ENCODE data around the gene SPINK7.
"Not testable (repeated sequence)": the region's sequence is repeated elsewhere in the genome, so short reads cannot be mapped to it uniquely, and the experiment has no call there.

Gene SPINK7

DNA sequence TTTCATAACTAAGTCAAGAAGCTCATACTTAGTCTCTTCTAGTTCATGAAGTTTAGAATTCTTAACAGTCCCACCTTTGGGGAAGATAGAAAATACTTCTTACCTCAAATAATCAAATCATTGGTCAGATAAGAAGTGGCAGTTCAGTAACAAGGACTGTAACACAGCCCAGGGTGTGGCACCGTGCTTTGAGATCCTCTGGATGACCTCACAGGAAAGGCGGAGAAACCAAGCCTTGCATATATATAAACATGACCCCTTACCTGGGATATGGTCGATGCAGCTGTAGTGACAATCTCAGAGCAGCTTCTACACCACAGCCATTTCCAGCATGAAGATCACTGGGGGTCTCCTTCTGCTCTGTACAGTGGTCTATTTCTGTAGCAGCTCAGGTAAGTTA lies at the start of gene SPINK7:
TSS of gene SPINK7 (plus strand) at position 271 of the 400 bp plus-strand sequence. CDS start at position 332, 61 bp downstream.
- DNase-seq: no peak

DNA sequence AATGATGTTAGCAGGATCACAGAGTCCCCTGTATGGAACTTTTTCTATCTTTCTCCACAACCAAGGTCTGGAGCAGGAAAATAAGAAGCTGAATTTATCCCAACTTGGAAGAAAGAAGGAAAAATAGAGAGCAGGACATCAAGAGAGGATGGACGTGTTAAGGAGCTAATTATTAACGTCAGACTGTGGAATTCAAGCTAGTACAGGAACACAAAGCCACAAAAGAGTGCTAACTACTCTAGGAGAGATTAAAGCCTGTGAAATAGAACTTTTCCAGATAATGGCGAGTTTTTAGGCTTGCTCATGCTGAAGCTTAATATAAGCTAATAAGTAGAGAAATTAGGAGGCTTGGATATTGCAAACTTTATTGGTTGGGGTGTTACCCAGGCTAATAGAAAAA lies 44.3 kb upstream of the SPINK7 start:
- no peak for DNase-seq

DNA sequence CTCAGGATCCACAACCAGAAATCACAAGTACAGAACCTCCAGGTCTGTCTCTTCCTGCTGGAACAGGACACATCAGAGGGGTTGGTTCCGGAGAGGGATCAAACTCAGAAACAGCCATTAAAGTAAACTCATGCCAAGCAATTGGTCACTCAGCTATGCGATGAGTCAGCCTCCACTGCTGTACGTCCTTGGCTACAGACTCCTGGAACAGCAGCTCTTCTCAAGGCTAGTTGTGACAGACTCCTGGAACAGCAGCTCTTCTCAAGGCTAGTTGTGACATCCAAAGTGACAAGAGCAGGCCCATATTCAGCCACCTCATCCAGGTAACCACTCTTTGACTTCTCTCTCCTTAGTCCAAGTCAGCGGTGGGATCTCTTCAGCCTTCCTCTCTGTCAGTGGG lies 43.7 kb upstream of the SPINK7 start, which contains the start of gene SPINK13:
TSS of gene SPINK13 (plus strand) at position 229 of the 400 bp plus-strand sequence. CDS start 1,279 bp downstream, outside the sequence.
- DNase-seq: no peak

DNA sequence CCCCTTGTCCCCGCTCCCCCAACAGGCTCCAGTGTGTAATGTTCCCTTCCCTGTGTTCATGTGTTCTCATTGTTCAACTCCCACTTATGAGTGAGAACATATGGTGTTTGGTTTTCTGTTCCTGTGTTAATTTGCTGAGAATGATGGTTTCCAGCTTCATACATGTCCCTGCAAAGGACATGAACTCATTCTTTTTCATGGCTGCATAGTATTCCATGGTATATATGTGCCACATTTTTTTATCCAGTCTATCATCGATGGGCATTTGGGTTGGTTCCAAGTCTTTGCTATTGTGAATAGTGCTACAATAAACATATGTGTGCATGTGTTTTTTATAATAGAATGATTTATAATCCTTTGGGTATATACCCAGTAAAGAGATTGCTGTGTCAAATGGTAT lies 37.1 kb upstream of the SPINK7 start:
- DNase-seq: not testable (repeated sequence)

DNA sequence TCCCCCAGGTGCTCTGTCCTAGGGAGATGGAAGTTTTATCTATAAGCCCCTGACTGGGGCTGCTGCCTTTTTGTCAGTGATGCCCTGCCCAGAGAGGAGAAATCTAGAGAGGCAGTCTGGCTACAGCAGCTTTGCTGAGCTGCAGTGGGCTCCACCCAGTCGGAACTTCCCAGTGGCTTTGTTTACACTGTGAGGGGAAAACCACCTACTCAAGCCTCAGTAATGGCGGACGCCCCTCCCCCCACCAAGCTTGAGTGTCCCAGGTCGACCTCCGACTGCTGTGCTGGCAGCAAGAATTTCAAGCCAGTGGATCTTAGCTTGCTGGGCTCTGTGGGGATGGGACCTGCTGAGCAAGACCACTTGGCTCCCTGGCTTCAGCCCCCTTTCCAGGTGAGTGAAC lies 31.3 kb upstream of the SPINK7 start:
- not testable (repeated sequence) for DNase-seq

DNA sequence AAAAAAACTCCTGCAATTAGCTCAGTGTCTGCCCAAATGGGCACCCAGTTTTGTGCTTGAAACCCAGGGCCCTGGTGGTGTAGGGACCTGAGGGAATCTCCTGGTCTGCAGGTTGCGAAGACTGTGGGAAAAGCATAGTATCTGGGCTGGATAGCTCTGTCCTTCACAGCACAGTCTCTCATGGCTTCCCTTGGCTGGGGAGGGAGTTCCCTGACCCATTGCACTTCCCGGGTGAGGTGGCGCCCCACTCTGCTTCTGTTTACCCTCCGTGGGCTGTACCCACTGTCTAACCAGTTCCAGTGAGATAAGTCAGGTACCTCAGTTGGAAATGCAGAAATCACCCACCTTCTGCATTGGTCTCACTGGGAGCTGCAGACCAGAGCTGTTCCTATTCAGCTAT lies 30.9 kb upstream of the SPINK7 start:
- DNase-seq: not testable (repeated sequence)

DNA sequence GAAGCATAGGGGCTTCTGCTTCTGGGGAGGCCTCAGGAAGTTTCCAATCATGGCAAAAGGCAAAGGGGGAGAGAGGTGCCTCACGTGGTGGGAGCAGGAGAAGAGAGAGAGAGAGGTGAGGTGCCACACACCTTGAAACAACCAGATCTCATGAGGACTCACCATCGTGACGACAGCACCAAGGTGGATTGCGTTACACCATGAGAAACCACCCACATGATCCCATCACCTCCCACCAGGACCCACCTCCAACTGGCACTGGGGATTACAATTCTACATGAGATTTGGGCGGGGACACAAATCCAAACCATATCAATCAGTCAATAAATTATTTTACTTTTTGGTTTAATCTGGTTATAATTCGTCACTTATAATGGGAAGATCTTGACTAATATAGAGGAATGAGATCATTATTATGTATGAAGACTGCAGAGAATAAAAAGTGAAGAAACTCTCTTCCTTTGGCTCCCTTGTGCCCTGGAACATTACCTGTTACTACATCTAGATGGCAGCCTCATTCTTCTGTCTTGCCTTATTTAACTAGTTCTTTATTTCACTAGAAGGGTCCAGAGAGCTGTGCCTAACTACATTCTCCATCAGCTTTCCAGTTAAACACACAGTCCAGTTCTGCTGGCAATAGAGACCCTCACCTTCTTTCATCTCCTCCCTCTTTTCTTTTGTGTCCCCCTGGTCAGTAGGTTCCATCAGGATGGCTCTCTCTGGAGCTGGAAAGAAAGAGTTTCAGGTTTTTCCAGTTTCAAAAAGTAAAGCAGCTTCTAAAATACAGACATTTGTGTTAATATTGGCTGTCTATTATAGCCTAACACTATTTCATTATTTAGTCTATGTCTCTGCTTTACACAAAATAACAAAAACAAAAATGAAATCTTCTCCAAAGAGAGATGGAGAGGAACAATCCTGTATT lies 21.7 kb upstream of the SPINK7 start:
- no peak for DNase-seq

DNA sequence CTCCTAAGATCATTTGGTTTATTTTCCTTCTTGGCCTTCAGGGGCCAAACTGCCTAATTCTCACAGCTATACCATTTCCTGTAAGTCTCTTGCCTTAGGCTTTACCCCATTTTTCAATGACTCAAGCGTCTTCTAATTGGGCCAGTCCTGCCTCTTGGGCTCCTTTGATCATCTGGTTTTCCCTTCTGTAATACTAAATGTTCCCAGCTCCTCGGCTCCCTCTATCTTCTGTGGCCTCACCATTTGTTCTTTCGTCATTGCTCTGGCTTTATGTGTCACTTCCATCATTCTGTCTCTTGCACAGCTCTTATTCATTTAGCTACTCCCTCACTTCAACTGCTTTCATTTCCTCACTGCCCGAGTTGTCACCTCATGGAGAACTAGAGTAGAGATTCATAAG lies 14.5 kb upstream of the SPINK7 start:
- DNase-seq: no peak

DNA sequence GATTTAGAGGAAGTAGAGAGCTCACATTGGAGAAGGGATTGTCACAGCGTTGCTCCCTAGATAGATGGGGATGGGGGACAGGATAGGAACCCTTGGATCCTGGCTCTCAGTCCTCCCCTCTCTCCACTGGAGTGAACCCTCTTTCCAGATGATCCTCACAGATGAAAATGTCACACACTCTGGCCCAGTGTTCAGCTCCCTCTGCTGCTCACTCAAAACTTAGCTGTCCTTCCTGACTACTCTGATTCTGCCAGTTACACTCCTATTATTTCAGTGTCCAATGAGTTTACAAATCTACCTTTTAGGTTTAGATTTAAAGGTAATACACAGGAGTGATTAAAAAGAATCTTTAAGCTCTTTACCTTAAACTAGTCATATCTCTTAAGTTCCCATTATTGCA lies 5.8 kb upstream of the SPINK7 start:
- no peak for DNase-seq

DNA sequence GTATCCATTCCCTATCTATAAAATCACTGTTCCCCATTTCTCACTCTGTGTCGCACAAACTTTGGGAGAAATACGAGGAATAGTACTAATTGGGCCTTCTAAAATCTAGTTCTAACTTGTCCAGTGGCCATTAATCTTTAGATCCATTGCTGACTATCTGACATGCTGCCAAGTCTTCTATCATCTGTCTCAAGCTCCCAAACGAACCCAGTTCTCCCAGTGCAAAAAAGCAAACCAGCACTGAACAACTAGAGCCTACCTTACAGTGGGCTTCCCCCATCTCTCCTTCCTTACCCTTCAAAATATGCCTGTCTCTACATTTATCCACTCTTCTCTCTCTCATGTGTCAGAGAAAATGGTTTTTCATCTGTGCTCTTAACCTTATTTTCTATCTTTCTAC lies 3.2 kb upstream of the SPINK7 start:
- no peak for DNase-seq

DNA sequence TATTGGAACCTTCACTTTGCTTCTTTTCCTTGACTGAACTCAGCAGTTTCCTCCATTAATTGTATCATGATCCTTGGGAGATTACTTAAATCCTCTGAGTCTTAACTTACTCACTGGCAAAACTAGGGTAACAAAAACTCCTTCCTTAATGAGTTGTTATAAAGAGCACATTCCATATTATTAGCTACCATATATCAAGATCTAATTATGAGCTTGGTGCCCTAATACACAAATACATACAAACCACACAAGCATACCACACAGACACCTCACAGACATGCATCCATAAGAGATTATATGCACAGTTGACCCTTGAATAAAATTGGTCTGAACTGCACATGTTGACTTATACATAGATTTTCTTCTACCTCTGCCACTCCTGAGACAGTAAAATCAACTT lies 2.5 kb upstream of the SPINK7 start:
- DNase-seq: no peak

DNA sequence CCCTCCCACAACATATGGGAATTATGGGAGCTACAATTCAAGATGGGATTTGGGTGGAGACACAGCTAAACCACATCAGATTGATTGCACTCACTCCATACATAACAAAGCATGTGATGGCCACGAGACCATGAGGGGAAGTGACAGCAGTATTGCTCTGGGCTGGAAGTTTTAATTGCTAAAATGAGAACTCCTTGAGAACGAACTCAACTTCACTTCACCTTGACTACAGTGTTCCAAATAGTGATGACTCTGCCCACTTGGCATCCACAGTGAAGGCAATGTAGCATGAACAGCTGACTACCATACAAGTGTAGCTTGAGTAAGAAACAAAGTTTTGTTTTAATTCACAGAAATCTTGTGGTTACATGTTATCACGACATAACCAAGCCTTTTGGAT lies 739 bp upstream of the SPINK7 start:
- no peak for DNase-seq

DNA sequence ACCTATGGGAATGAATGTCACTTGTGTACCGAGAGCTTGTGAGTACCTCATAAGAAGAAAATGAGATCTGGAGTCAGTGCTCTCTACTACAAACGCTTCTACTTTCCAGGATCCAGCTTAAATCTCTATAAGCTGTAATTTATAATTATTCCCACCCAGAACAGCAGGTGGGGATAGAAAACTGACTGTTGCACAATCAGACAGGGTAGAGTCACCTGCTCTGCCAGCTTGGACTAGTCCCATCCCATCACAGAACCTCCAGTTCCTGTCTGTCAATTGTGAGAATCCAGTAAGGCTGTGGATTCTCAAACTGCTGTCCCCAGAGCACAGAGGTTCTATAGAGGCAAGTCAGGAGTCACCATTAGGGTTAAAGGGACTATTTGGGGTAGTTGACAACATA lies 2.0 kb downstream of the SPINK7 start:
- DNase-seq: no peak

DNA sequence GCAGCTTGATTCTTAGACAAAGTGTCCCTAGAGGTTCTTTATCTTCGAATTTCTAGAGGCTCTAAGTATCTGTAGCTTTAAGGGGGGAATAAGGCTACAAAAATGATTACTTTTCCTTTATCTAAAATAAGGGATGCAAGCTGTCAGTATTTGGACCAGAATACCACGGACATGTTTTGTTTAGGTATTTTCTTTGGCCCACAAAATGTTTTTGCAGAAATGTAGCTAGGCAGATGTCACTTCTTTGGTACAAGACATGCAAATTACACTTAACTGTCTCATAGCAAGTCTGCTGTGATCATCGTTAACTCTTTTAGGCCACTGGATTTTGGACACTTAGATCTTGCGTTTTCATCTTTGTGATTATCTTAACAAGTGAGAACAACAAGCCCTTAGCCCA lies 2.5 kb downstream of the SPINK7 start:
- DNase-seq: no peak

DNA sequence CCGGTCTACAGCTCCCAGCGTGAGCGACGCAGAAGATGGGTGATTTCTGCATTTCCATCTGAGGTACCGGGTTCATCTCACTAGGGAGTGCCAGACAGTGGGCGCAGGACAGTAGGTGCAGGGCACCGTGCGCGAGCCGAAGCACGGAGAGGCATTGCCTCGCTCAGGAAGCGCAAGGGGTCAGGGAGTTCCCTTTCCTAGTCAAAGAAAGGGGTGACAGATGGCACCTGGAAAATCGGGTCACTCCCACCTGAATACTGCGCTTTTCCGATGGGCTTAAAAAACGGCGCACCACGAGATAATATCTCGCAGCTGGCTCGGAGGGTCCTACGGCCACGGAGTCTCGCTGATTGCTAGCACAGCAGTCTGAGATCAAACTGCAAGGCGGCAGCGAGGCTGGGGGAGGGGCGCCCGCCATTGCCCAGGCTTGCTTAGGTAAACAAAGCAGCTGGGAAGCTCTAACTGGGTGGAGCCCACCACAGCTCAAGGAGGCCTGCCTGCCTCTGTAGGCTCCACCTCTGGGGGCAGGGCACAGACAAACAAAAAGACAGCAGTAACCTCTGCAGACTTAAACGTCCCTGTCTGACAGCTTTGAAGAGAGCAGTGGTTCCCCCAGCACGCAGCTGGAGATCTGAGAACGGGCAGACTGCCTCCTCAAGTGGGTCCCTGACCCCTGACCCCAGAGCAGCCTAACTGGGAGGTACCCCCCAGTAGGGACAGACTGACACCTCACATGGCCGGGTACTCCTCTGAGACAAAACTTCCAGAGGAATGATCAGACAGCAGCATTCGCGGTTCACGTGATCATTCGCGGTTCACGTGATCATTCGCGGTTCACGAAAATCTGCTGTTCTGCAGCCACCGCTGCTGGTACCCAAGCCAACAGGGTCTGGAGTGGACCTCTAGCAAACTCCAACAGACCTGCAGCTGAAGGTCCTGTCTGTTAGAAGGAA lies 8.1 kb downstream of the SPINK7 start:
- DNase-seq: not testable (repeated sequence)

DNA sequence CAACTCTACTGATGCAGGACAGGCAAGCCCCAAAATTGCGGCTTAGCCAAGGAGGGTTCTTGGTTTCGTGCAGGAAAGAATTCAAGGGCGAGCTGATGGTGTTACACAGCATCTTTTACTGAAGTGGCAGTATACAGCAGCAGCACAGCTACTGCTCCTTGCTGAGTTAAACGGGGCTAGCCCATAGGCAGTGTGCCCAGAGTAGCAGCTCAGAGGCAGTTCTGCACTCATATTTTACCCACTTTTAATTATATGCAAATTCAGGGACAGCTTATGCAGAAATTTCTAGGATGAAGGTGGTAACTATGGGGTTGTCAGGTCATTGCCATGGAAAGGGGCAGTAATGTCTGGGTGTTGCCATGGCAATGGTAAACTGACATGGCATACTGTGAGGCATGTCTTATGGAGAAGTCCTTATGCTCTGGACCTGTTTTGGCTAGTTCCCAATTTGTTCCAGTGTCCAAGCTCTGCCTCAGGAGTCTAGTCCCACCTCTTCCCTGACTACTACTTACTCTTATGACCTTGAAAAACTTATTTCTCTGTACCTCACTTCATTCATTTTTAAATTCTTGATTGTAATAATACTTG lies 21.1 kb downstream of the SPINK7 start:
- DNase-seq: no peak

DNA sequence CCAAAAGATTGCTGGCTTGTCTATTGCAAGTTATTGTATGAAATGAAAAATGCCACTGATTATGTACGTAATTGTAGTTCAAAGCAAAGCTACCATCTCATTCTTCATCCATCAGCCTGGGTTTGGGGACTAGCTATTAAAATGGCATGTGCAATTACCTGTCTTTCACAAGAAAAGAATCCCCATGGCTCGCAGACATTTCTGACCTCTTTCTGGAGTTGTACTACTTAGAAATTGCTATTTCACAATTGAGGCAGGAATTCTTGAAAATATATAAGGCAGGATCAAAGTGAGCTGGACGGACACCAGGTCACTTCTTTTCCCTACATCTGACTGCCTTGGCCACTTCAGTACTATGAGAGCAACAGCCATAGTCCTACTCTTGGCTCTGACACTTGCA lies 23.0 kb downstream of the SPINK7 start, which contains the start of gene SPINK9:
TSS of gene SPINK9 (plus strand) at position 301 of the 400 bp plus-strand sequence. CDS start at position 356, 55 bp downstream.
- DNase-seq: no peak

DNA sequence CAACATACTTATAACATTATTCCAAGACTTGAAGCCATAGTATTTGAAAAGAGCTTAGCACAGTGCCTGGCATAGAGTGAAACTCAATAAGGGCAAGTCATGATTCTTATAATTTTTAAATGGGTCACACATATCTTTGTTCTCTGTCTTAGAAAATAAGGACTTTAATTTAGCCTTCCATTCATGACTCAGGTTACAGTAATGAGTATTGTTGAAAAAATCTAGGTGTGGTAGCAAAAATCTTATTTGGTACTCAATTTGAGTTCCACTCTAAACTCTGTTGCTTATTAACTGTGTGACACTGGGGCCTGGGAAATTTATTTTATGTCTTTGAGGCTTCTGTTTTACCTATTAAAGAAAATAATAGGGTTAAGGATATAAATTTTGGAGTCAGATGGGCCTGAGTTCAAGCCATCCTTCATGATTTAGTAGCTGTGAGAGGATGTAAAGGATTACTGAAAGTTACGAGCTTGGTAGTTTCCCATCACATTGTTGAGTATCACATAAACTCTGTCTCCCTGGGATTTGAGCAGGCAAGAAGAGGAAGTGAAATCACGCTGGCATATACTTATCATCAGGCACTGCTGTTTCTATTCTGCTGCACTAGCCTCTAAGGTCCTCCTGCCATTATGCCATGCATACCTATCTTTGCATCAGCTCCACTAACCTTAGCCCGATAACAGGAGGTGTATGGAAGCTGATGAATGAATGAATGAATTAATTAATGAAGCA lies 24.6 kb downstream of the SPINK7 start:
- DNase-seq: no peak

DNA sequence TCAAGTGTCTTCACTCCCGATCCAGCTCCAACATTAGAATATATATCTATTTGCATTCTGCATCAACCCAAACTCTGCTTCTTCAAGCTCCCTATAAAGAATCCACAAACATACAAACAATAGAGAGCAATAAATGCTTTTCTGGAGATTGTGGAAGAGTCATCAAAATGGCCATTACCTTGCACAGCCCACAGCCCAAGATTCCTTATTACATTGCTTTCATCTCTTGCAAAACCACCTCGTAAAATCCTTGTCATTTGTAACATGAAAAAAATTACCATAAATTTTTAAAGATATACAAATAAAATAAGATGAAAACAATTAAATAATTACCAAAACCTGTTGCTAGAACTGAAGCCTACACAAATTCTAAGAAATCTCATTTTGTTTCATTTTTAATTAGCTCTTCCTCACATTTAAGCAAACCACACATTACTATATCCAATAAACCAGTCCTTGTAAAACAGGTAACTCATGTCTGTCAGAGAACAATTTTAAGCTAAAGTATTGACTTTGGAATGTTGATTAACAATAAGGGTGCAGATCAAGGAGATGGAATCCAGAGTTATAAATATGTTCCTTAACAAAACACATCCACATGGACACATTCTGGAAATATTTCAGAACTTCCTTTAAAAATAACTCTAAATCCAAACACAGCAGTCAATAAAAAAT lies 30.3 kb downstream of the SPINK7 start:
- DNase-seq: no peak

DNA sequence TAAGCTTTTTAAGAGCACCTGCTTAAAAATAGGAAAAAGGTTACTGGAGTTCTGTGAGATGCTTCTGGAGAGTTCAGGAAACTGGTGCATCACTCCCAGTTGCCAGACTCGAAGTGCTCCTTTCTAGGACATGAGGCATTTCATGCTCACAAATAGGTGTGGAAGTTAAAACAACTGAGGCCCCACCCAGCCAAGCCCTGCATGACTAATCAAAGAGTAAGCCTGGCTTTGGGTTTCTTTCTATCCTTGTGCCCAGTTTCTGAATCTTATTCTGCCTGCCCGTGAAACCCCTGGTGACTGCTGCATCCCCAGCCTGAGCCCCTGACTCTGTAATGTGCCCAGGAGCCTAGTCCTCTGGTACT lies 30.8 kb downstream of the SPINK7 start:
- DNase-seq: no peak

DNA sequence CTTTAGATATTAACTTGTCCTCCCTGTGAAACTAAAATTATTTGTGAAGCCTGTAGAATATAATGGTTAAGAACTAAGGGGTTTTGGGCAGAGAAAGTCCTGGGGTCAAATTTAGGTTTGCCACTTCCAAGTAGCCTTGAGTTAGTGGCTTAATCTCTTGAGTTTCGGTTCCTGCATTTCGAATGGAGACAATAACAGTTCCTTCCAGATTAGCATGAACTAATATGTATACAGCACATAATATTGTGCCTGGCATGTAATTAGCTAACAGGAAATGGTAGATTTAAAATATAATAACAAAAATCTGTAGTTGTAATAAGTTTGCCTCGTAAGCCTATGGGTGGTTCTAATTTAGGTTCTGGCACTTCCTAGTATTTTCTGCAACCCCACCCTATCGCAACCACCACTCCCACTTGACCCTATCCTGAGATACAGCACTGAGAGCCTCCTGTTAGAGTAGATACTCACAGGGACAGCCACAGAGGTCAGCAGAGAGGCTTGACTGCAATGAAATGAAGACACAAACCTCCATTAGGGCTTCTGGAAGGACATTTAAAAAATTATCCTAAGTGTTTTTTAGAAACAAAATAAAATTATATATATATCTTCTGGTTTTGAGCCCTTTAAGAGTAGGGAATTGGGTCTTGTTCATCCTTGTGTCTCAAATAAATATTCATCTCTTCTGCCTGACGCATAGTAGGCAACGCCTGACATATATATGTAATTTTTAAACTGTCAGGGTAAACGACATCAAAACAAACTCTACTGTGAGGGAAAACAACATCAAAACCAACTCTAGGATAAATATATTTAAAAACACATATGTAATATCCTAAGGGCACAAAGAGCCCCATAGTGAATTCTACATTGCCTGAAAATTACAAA lies 31.6 kb downstream of the SPINK7 start:
- DNase-seq: no peak
